ENCODE results near the gene BRIP1. TPM values are rescaled to one million over a fixed set of nuclear protein-coding genes. Genes with fewer than 3 reads are reported as not detected.
"Not testable (repeated sequence)": the region's sequence is repeated elsewhere in the genome, so short reads cannot be mapped to it uniquely, and the experiment has no call there.

BRIP1 gene
- polyA plus RNA-seq, 1 experiment, result 2.9 TPM

GRCh38 chr17:61822326-61823285, 40.7 kb downstream of the BRIP1 start:
- TF ChIP-seq, protein P1, sequence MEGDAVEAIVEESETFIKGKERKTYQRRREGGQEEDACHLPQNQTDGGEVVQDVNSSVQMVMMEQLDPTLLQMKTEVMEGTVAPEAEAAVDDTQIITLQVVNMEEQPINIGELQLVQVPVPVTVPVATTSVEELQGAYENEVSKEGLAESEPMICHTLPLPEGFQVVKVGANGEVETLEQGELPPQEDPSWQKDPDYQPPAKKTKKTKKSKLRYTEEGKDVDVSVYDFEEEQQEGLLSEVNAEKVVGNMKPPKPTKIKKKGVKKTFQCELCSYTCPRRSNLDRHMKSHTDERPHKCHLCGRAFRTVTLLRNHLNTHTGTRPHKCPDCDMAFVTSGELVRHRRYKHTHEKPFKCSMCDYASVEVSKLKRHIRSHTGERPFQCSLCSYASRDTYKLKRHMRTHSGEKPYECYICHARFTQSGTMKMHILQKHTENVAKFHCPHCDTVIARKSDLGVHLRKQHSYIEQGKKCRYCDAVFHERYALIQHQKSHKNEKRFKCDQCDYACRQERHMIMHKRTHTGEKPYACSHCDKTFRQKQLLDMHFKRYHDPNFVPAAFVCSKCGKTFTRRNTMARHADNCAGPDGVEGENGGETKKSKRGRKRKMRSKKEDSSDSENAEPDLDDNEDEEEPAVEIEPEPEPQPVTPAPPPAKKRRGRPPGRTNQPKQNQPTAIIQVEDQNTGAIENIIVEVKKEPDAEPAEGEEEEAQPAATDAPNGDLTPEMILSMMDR (IDR thresholded peaks at IDR 0.05; ENCODE audit: insufficient read depth, low read depth, low read length), result no peak
- Histone ChIP-seq H3K4me3 (ENCODE audit: low read depth, low read length) (no peak overlapping the region), H3K36me3 (ENCODE audit: control insufficient read depth, insufficient read depth, low read length) (no peaks in the 10 kb centered on the region), H3K27me3 (ENCODE audit: control insufficient read depth, insufficient read depth, low read length) (no peaks in the 10 kb centered on the region)
- ChIA-PET POLR2A (interaction anchor here (0.6 kb wide), 1 partner anchor 10 kb away, joined by 5 read pairs; no protein-coding TSS in a partner anchor), CTCF (interaction anchor here (1.2 to 1.5 kb wide), 3 partner anchors 11 to 42 kb away, joined by 3 to 5 read pairs (median 4); no protein-coding TSS in a partner anchor)
- DNase-seq (ENCODE audit: low read depth), result no peak

- TF ChIP-seq, protein P1 (IDR thresholded peaks at IDR 0.05; ENCODE audit: insufficient read depth, low read depth, low read length), result no peak
- DNase-seq (ENCODE audit: low read depth), result no peak
- H3K4me3 ChIP-seq (ENCODE audit: low read depth, low read length), result no peak overlapping the region
- H3K36me3 ChIP-seq (ENCODE audit: control insufficient read depth, insufficient read depth, low read length), result no peaks in the 10 kb centered on the region
- POLR2A ChIA-PET, result interaction anchor here (0.6 kb wide), 1 partner anchor 9 kb away, joined by 5 read pairs; no protein-coding TSS in a partner anchor
- CTCF ChIA-PET, result interaction anchor here (1.5 kb wide), 1 partner anchor 15 kb away, joined by 5 read pairs; no protein-coding TSS in a partner anchor
- H3K27me3 ChIP-seq (ENCODE audit: control insufficient read depth, insufficient read depth, low read length), result no peaks in the 10 kb centered on the region
These were observed 41.7 kb downstream of the BRIP1 start for GRCh38 chr17:61821655-61822054.

GRCh38 chr17:61819265-61819664, 44.1 kb downstream of the BRIP1 start:
- CTCF ChIA-PET; DNase-seq (ENCODE audit: low read depth); H3K4me3 ChIP-seq (ENCODE audit: low read depth, low read length); H3K36me3 ChIP-seq (ENCODE audit: control insufficient read depth, insufficient read depth, low read length); H3K27me3 ChIP-seq (ENCODE audit: control insufficient read depth, insufficient read depth, low read length); POLR2A ChIA-PET: not testable (repeated sequence)

GRCh38 chr17:61818225-61818624, 45.1 kb downstream of the BRIP1 start:
- Histone ChIP-seq H3K36me3 (ENCODE audit: control insufficient read depth, insufficient read depth, low read length) (no peaks in the 10 kb centered on the region), H3K27me3 (ENCODE audit: control insufficient read depth, insufficient read depth, low read length) (no peaks in the 10 kb centered on the region), H3K4me3 (ENCODE audit: low read depth, low read length) (no peak overlapping the region)
- POLR2A ChIA-PET, result no interaction called here
- DNase-seq (ENCODE audit: low read depth), result no peak
- CTCF ChIA-PET, result no interaction called here
- TF ChIP-seq, protein P1 (IDR thresholded peaks at IDR 0.05; ENCODE audit: insufficient read depth, low read depth, low read length), result no peak

- POLR2A ChIA-PET, result no interaction called here
These were observed 45.9 kb downstream of the BRIP1 start for GRCh38 chr17:61817452-61817851.

More at GRCh38 chr17:61817452-61817851, 45.9 kb downstream of the BRIP1 start:
- CTCF ChIA-PET, result no interaction called here
- no peak for DNase-seq (ENCODE audit: low read depth)
- TF ChIP-seq, protein P1 (IDR thresholded peaks at IDR 0.05; ENCODE audit: insufficient read depth, low read depth, low read length), result no peak
- H3K36me3 ChIP-seq (ENCODE audit: control insufficient read depth, insufficient read depth, low read length), result no peaks in the 10 kb centered on the region
- no peaks in the 10 kb centered on the region for H3K27me3 ChIP-seq (ENCODE audit: control insufficient read depth, insufficient read depth, low read length)
- H3K4me3 ChIP-seq (ENCODE audit: low read depth, low read length), result no peak overlapping the region
